Liver (tissue), 9 donors: ENCODE results near the gene B2M. TPM values are rescaled to one million over a fixed set of nuclear protein-coding genes. Genes with fewer than 3 reads are reported as not detected.
A peak's percentile ranks its signal among the peaks of the same experiment; 100 is the strongest.

ENCODE experiments used
- DNase-seq: peaks from one replicate; pipeline ENCODE4 v3.0.0-alpha.2; 2017; ENCODE audit warnings: low spot score
- H3K27ac ChIP-seq, 2 donors: one replicate each; pipeline ENCODE4 v1.7.0; 2013; ENCODE audit warnings: inconsistent platforms in 2 of 2, low read length in 2 of 2, control low read depth in 1 of 2, low read depth in 1 of 2, mild to moderate bottlenecking in 1 of 2
- H3K27me3 ChIP-seq, 4 donors: one replicate each; pipeline versions ENCODE4 v1.6.1 to v1.7.0; 2013; ENCODE audit warnings: low read length in 3 of 4, inconsistent platforms in 1 of 4, mild to moderate bottlenecking in 1 of 4, moderate library complexity in 1 of 4; ENCODE audit not compliant: control insufficient read depth in 4 of 4, insufficient read depth in 4 of 4
- H3K36me3 ChIP-seq, 4 donors: one replicate each; pipeline versions ENCODE4 v1.6.1 to v1.7.0; 2013; ENCODE audit warnings: low read length in 3 of 4, mild to moderate bottlenecking in 3 of 4, low read depth in 1 of 4, moderate library complexity in 1 of 4; ENCODE audit not compliant: control insufficient read depth in 4 of 4, insufficient read depth in 3 of 4
- H3K4me1 ChIP-seq, 4 donors: one replicate each; pipeline versions ENCODE4 v1.6.1 to v1.7.0; 2013; ENCODE audit warnings: low read length in 3 of 4, mild to moderate bottlenecking in 3 of 4, moderate library complexity in 1 of 4; ENCODE audit not compliant: control insufficient read depth in 4 of 4, insufficient read depth in 4 of 4
- H3K4me3 ChIP-seq, 3 donors: one replicate each; pipeline versions ENCODE4 v1.6.1 to v1.7.0; 2013; ENCODE audit warnings: low read length in 3 of 3, control low read depth in 1 of 3, low read depth in 1 of 3, mild to moderate bottlenecking in 1 of 3
- H3K9ac ChIP-seq, 2 donors: one replicate each; pipeline ENCODE4 v1.7.0; 2013; ENCODE audit warnings: low read length in 2 of 2, mild to moderate bottlenecking in 2 of 2, moderate library complexity in 2 of 2, control low read depth in 1 of 2, low read depth in 1 of 2
- H3K9me3 ChIP-seq, 4 donors: one replicate each; pipeline versions ENCODE4 v1.6.1 to v1.7.0; 2013; ENCODE audit warnings: low read length in 3 of 4; ENCODE audit not compliant: control insufficient read depth in 4 of 4
- ATF3 ChIP-seq: IDR thresholded peaks from 2 replicates; pipeline ENCODE4 v1.6.1; 2016; ENCODE audit warnings: antibody characterized with exemption
- CTCF ChIP-seq: fragments of 150-350 bp; IDR thresholded peaks from 2 replicates; pipeline ENCODE4 v1.5.1; 2017; ENCODE audit warnings: improper control_type of control experiment, low read depth, low read length; ENCODE audit not compliant: missing input control
- EGR1 ChIP-seq, 2 donors: IDR thresholded peaks; 2 replicates each; pipeline ENCODE4 v1.6.1; 2016 to 2018; ENCODE audit warnings: antibody characterized with exemption in 2 of 2, low read depth in 2 of 2
- FOXA1 ChIP-seq: IDR thresholded peaks from 2 replicates; pipeline ENCODE4 v1.6.1; 2016; ENCODE audit warnings: antibody characterized with exemption
- FOXA2 ChIP-seq: IDR thresholded peaks from 2 replicates; pipeline ENCODE4 v1.6.1; 2016; ENCODE audit warnings: antibody characterized with exemption
- GABPA ChIP-seq, 2 donors: IDR thresholded peaks in 1 of 2; conservative IDR thresholded peaks in 1 of 2; 2 replicates each; pipeline ENCODE4 v1.6.1; 2016; ENCODE audit warnings: antibody characterized with exemption in 2 of 2, mild to moderate bottlenecking in 1 of 2, moderate library complexity in 1 of 2
- HNF4A ChIP-seq, 2 donors: conservative IDR thresholded peaks; 2 replicates each; pipeline ENCODE4 v1.6.1; 2016; ENCODE audit warnings: antibody characterized with exemption in 2 of 2, mild to moderate bottlenecking in 2 of 2
- HNF4G ChIP-seq: IDR thresholded peaks from 2 replicates; pipeline ENCODE4 v1.6.1; 2016; ENCODE audit warnings: antibody characterized with exemption
- JUND ChIP-seq, 2 donors: IDR thresholded peaks; 2 replicates each; pipeline ENCODE4 v1.6.1; 2016; ENCODE audit warnings: antibody characterized with exemption in 2 of 2
- MAX ChIP-seq: IDR thresholded peaks from 2 replicates; pipeline ENCODE4 v1.6.1; 2016; ENCODE audit warnings: antibody characterized with exemption
- NR2F2 ChIP-seq: IDR thresholded peaks from 2 replicates; pipeline ENCODE4 v1.6.1; 2016; ENCODE audit warnings: antibody characterized with exemption
- RAD21 ChIP-seq, 2 donors: IDR thresholded peaks; 2 replicates each; pipeline ENCODE4 v1.6.1; 2016; ENCODE audit warnings: antibody characterized with exemption in 2 of 2, mild to moderate bottlenecking in 2 of 2
- REST ChIP-seq: IDR thresholded peaks from 2 replicates; pipeline ENCODE4 v1.6.1; 2016; ENCODE audit warnings: antibody characterized with exemption, mild to moderate bottlenecking
- RXRA ChIP-seq, 2 donors: IDR thresholded peaks; 2 replicates each; pipeline ENCODE4 v1.6.1; 2017 to 2018; ENCODE audit warnings: antibody characterized with exemption in 2 of 2, mild to moderate bottlenecking in 1 of 2
- SP1 ChIP-seq: IDR thresholded peaks from 2 replicates; pipeline ENCODE4 v1.6.1; 2018; ENCODE audit warnings: antibody characterized with exemption, mild to moderate bottlenecking
- TAF1 ChIP-seq: conservative IDR thresholded peaks from 2 replicates; pipeline ENCODE4 v1.6.1; 2016; ENCODE audit warnings: antibody characterized with exemption, mild to moderate bottlenecking
- YY1 ChIP-seq: IDR thresholded peaks from 2 replicates; pipeline ENCODE4 v1.6.1; 2016; ENCODE audit warnings: antibody characterized with exemption, mild to moderate bottlenecking
- ZBTB33 ChIP-seq: IDR thresholded peaks from 2 replicates; pipeline ENCODE4 v1.6.1; 2016; ENCODE audit warnings: antibody characterized with exemption
- WGBS: extraction: QIAGEN DNeasy Blood & Tissue Kit; methylation state at CpG from one replicate; pipeline ENCODE4 v1.1.7; 2013; 5-methylcytosine and 5-hydroxymethylcytosine counted together
- polyA plus RNA-seq, 2 donors: library from polyadenylated mRNA; stranded (reverse) in 1 of 2; unstranded in 1 of 2; fragments of 200-250 nt in 1 of 2; fragments of >200 nt in 1 of 2; fragmentation: Nextera tagmentation in 1 of 2; extraction: Ambion mirVana in 1 of 2; gene quantifications; one replicate each; pipeline versions ENCODE4 v1.2.1 to v1.2.3, GENCODE V29; 2013 to 2015
- total RNA-seq, 2 donors: library from RNA; depleted of rRNA; stranded (reverse); fragments of >200 nt; gene quantifications; one replicate each; pipeline ENCODE4 v1.2.3, GENCODE V29; 2014
- donor health status: healthy.
- donor health status: healthy.
- donor health status: healthy.
- donor health status: healthy.
- donor health status: healthy.

Gene B2M
- total and polyA plus RNA-seq, 4 donors = 1,388 to 3,787 (median 2,950) TPM

- peaks cover 0 to 21% (median 8%) of the 10 kb centered on the region in 4 donors for H3K4me1 ChIP-seq
- DNase-seq = no peak
- H3K27ac ChIP-seq = peak overlapping the region; percentile 99
Observed at GRCh38 chr15:44710236-44711095, 851 bp upstream of the B2M start.

GRCh38 chr15:44711743-44712345, 527 bp downstream of the B2M start:
- Histone ChIP-seq H3K4me1 (peaks cover 0 to 23% (median 10%) of the 10 kb centered on the region in 4 donors), H3K9me3 (no peaks in the 10 kb centered on the region), H3K9ac (peak overlapping the region; percentile 74 to 98), H3K36me3 (peaks cover 6 to 19% (median 19%) of the 10 kb centered on the region in 4 donors), H3K4me3 (peak overlapping the region; percentile 56 to 93 (median 88)), H3K27ac (peak overlapping the region; percentile 99), H3K27me3 (no peaks in the 10 kb centered on the region)
- no peak for TF ChIP-seq MAX
- TF ChIP-seq RAD21 (IDR thresholded peaks at IDR 0.05) = no peak
- no peak for TF ChIP-seq ATF3
- no peak for TF ChIP-seq RXRA (IDR thresholded peaks at IDR 0.05)
- TF ChIP-seq CTCF = no peak
- TF ChIP-seq NR2F2 = peak; percentile 3
- TF ChIP-seq SP1 = no peak
- TF ChIP-seq GABPA (IDR thresholded peaks at IDR 0.05 in 1 of 2, conservative IDR thresholded peaks at IDR 0.05 in 1 of 2) = no peak
- no peak for TF ChIP-seq FOXA2
- TF ChIP-seq HNF4A (conservative IDR thresholded peaks at IDR 0.05) = peak; percentile 57 to 62
- no peak for TF ChIP-seq REST
- peak; percentile 11 for TF ChIP-seq HNF4G
- TF ChIP-seq ZBTB33 = no peak
- TF ChIP-seq JUND (IDR thresholded peaks at IDR 0.05) = no peak
- TF ChIP-seq YY1 = no peak
- no peak for TF ChIP-seq FOXA1
- TF ChIP-seq EGR1 (IDR thresholded peaks at IDR 0.05; ENCODE audit: low read depth in 2 of 2) = no peak
- TF ChIP-seq TAF1 = no peak
- under 1% methylated on average over 46 of the region's 46 CpGs for WGBS
- peak; percentile 60 for DNase-seq

More at GRCh38 chr15:44710236-44711095, 851 bp upstream of the B2M start:
- peak overlapping the region; percentile 56 to 88 (median 71) for H3K4me3 ChIP-seq
- TF ChIP-seq FOXA1 (no peak), YY1 (peak; percentile 62)
- peak overlapping the region; percentile 89 to 99 for H3K9ac ChIP-seq
- no peaks in the 10 kb centered on the region for H3K9me3 ChIP-seq
- H3K36me3 ChIP-seq = peaks cover 0 to 6% (median 5%) of the 10 kb centered on the region in 4 donors
- no peaks in the 10 kb centered on the region for H3K27me3 ChIP-seq
- 31% methylated on average over 11 of the region's 11 CpGs for WGBS
